Measurements from ENCODE around the gene EXOSC3.

Gene EXOSC3

GRCh38 chr9:37732086-37732741 is 52.6 kb downstream of the EXOSC3 start:
- DNase-seq (ENCODE audit: low read depth in 3 of 3) = no peak

GRCh38 chr9:37730839-37731238 is 54.0 kb downstream of the EXOSC3 start:
- DNase-seq (ENCODE audit: low read depth in 3 of 3) = no peak

- no peak for DNase-seq (ENCODE audit: low read depth in 3 of 3)
Observed at GRCh38 chr9:37730256-37730655, 54.6 kb downstream of the EXOSC3 start.
